ENCODE results near the gene CBFA2T3. TPM values are rescaled to one million over a fixed set of nuclear protein-coding genes. Genes with fewer than 3 reads are reported as not detected.
"Not testable (repeated sequence)": the region's sequence is repeated elsewhere in the genome, so short reads cannot be mapped to it uniquely, and the experiment has no call there.

Gene CBFA2T3
- total RNA-seq, 1 donor from 2014 or later, result 4.6 TPM

DNA sequence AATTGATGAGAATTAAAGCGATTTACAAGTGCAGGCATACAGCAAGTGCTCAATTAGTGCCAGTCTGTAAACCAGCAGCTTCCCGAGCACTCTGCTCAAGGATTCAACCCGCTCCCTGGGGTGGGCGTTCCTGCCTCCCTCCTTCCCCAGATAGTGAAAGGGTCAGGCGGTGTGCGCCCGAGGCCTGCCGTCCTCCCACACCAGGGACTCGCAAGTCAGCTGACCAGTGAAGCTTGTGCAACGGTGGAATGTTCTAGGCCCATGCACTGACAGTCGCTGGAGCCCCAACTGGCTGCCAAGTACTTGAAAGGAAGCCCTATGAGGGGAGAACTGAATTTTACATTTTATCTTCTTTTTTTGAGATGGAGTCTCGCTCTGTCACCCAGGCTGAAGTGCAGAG, 57.1 kb downstream of the CBFA2T3 start:
- Mint-ChIP-seq H3K36me3 (ENCODE audit: low read depth) (no peaks in the 10 kb centered on the region), H3K9me3 (no peaks in the 10 kb centered on the region), H3K27me3 (ENCODE audit: low read depth) (no peaks in the 10 kb centered on the region), H3K4me3 (no peak overlapping the region), H3K4me1 (peaks cover 11% of the 10 kb centered on the region), H3K27ac (ENCODE audit: unreplicated experiment) (no peak overlapping the region)
- TF ChIP-seq, protein P1, sequence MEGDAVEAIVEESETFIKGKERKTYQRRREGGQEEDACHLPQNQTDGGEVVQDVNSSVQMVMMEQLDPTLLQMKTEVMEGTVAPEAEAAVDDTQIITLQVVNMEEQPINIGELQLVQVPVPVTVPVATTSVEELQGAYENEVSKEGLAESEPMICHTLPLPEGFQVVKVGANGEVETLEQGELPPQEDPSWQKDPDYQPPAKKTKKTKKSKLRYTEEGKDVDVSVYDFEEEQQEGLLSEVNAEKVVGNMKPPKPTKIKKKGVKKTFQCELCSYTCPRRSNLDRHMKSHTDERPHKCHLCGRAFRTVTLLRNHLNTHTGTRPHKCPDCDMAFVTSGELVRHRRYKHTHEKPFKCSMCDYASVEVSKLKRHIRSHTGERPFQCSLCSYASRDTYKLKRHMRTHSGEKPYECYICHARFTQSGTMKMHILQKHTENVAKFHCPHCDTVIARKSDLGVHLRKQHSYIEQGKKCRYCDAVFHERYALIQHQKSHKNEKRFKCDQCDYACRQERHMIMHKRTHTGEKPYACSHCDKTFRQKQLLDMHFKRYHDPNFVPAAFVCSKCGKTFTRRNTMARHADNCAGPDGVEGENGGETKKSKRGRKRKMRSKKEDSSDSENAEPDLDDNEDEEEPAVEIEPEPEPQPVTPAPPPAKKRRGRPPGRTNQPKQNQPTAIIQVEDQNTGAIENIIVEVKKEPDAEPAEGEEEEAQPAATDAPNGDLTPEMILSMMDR (conservative IDR thresholded peaks at IDR 0.05), result no peak
- DNase-seq (ENCODE audit: low read depth, low spot score), result no peak

DNA sequence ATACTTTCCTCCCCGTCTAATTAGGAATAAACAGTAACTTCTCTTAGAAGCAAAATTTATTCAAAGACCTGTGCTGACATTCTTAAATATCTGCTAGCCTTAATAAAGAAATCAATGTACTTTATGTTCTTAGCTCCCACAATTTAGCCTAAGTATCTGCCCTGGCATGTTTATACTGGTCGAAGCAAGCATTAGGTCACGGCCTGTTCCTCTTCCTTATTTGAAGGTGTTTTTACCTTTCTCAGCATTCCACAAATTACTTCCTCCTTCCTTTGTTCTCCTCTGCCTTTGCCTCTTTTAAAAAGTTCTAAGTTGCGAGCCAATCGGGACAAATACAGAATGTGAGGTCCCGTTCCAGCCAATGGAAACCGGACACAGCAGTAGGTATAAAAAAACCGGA, 58.1 kb downstream of the CBFA2T3 start:
- H3K4me1 Mint-ChIP-seq, result peaks cover 11% of the 10 kb centered on the region
- not testable (repeated sequence) for H3K27ac Mint-ChIP-seq (ENCODE audit: unreplicated experiment); DNase-seq (ENCODE audit: low read depth, low spot score); H3K9me3 Mint-ChIP-seq; H3K27me3 Mint-ChIP-seq (ENCODE audit: low read depth); H3K36me3 Mint-ChIP-seq (ENCODE audit: low read depth); H3K4me3 Mint-ChIP-seq

DNA sequence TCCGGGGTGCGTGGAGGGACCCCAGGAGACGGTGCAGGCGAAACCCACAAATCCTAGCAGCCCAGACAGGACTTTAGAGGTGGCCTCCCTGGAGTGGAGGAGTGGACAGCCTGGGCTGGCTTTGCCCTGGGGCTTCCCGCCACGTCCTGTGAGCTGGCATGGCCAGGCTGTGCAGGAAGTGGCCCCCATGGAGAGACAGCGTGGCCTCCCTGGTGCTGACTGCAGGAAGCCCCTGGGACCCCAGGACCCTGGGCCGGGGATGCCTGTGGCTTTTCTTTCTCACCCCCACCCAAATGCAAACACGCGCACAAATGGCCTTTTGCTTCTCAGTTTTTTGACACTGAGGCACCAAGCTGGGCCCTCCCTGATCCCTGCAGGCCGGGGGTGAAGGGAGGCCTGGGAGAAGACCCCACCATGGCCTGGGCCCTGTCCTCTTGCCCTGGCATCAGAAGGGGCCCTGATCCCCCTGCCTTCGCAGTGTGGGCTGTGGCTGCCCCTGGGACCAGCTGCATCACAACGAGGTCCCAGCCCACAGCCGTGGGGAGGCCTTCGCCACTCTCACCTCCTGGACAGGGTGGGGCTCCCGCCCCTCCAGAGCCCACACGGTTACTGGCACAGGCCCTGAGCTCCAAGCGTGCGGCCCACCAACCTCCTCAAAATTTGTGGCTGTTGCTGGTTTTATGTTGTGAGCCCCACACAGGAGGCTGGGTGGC, 58.9 kb downstream of the CBFA2T3 start:
- Mint-ChIP-seq H3K4me1 (peaks cover 11% of the 10 kb centered on the region), H3K27me3 (ENCODE audit: low read depth) (no peaks in the 10 kb centered on the region), H3K36me3 (ENCODE audit: low read depth) (no peaks in the 10 kb centered on the region), H3K4me3 (no peak overlapping the region), H3K27ac (ENCODE audit: unreplicated experiment) (no peak overlapping the region), H3K9me3 (no peaks in the 10 kb centered on the region)
- DNase-seq (ENCODE audit: low read depth, low spot score), result no peak
- TF ChIP-seq, protein P1 (conservative IDR thresholded peaks at IDR 0.05), result no peak

DNA sequence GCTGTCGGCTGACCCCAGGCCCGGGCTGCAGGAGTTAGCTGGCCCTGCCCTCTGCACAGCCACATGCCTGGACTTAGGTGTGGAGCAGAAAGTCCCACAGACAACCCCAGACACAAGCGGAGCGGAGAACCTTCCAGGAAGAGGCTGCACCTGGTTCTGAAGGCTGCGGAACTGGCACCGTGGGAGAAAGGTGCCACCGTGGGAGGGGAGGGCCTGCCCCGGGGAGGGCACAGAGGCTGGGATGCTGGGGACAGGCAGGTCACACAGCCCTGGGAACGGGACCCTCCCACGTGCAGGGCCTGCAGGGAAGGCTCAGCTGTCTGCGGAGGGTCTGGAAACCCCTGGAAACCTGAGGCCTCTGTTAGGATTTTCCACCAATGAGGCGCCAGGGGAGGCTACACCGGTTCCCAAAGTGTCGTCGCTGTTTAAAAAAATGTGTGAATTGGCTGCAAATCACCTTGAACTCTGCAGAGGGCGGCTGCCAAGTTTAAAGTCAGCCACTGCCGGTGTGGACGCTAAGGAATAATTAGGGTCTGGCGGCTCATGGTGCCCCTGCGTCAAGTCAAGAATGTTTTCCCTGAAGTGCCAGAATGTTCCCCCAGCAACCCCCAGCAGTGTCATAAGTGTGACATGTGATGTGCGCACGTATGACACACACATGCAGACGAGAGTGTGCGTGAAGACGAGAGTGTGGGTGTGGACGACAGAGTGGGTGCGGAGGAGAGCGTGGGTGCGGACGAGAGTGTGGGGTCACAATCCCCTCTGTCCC, 59.7 kb downstream of the CBFA2T3 start:
- H3K4me3 Mint-ChIP-seq, result no peak overlapping the region
- peaks cover 13% of the 10 kb centered on the region for H3K4me1 Mint-ChIP-seq
- no peaks in the 10 kb centered on the region for H3K36me3 Mint-ChIP-seq (ENCODE audit: low read depth)
- no peak for DNase-seq (ENCODE audit: low read depth, low spot score)
- TF ChIP-seq, protein P1 (conservative IDR thresholded peaks at IDR 0.05), result no peak
- H3K27ac Mint-ChIP-seq (ENCODE audit: unreplicated experiment), result no peak overlapping the region
- no peaks in the 10 kb centered on the region for H3K27me3 Mint-ChIP-seq (ENCODE audit: low read depth)
- no peaks in the 10 kb centered on the region for H3K9me3 Mint-ChIP-seq

DNA sequence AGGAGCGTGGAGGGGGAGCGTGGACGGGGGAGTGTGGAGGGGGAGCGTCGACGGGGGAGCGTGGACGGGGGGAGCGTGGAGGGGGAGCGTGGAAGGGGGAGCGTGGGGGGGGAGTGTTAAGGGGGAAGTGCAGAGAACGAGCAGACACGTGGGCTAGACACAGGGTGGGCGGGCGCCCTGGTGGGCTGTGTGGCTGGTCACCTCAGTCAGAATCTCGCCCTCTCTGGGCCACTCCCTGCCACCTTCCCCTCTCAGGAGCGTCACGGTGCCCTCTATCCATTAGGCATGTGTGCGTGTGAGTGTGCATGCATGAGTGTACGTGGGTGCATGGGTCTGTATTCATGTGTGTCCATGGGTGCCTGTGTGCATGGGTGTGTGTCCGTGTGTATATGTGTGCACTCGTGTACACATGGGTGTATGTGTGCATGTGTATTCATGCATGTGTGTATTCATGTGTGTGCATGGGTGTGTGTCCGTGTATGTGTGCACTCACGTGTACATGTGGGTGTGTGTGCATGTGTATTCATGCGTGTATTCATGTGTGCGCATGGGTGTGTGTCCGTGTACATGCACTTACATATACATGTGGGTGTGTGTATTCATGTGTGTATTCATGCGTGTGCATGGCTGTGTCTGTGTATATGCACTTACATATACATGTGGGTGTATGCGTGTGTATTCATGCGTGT, 61.2 kb downstream of the CBFA2T3 start:
- Mint-ChIP-seq H3K27ac (ENCODE audit: unreplicated experiment) (no peak overlapping the region), H3K9me3 (no peaks in the 10 kb centered on the region), H3K36me3 (ENCODE audit: low read depth) (no peaks in the 10 kb centered on the region), H3K27me3 (ENCODE audit: low read depth) (no peaks in the 10 kb centered on the region), H3K4me1 (peaks cover 14% of the 10 kb centered on the region), H3K4me3 (no peak overlapping the region)
- no peak for DNase-seq (ENCODE audit: low read depth, low spot score)
- TF ChIP-seq, protein P1 (conservative IDR thresholded peaks at IDR 0.05), result no peak

Measured in neural crest cell (in vitro differentiated cells).